Adrenal gland (tissue), 5 donors: ENCODE measurements around the gene LEAP2.

Experiments used
- CTCF ChIP-seq, 6 experiments: fragments of 450-650 bp in 4 of 6; fragments of 200-600 bp in 2 of 6; sonication (generic) in 1 of 6; IDR thresholded peaks; 1 replicate in 5 of 6; 2 replicates in 1 of 6; pipeline versions ENCODE4 v1.5.1 to v1.8.0; 2016 to 2021; ENCODE audit warnings: antibody characterized with exemption in 6 of 6, mild to moderate bottlenecking in 2 of 6, moderate library complexity in 1 of 6
- POLR2A ChIP-seq, 2 donors: fragments of 450-650 bp; IDR thresholded peaks; one replicate each; pipeline ENCODE4 v1.6.1; 2017; ENCODE audit warnings: antibody characterized with exemption in 2 of 2, mild to moderate bottlenecking in 2 of 2, moderate library complexity in 1 of 2
- donor health status: DM: no; HTN: no; CAD: no.

- TF ChIP-seq CTCF (IDR thresholded peaks at IDR 0.05) (no peak), POLR2A (IDR thresholded peaks at IDR 0.05) (no peak)
These were observed 23.4 kb upstream of the LEAP2 start for GRCh38 chr5:132850066-132850465.
